ENCODE data around the gene RNF8.
A peak's percentile ranks its signal among the peaks of the same experiment; 100 is the strongest.
"Not testable (repeated sequence)": the region's sequence is repeated elsewhere in the genome, so short reads cannot be mapped to it uniquely, and the experiment has no call there.

RNF8 gene

DNA sequence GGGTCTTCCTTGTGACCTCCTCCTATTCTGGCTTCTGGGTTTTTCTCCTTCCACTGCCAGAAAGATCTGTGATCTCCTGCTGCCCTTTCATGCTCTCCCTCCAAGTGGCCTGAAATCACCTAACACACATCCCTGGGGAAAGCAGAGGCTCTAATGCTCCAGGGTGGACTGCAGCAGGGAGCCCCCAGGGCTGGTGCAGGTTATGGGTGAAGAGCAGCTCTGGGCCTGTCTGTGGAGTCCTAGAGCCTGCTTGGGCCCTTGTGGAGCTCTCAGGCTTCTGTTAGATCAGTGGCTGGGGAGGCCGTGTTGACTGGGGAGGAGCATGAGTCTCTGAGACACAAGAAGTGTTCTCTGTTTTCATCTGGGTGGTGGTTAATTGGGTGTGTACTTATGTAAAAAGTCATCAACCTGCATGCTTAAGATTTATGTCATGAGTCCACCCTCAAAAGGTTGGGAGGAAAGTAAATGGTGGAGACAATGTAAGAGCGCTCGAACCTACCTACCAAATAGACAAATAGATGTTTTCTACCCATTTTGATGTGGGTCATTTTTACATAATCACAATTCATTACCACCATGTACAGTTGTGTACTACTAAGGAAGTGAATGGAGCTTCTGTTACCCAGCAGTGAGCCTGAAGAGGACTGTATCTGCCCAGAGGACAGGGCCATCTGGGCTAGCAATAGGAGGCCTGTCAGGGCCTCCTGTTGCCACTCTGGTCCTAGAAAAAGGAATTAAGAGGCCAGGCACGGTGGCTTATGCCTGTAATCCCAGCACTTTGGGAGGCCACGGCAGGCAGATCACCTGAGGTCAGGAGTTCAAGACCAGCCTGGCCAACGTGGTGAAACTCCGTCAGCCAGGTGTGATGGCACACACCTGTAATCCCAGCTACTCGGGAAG, 32.0 kb upstream of the RNF8 start:
- DNase-seq, result no peak

DNA sequence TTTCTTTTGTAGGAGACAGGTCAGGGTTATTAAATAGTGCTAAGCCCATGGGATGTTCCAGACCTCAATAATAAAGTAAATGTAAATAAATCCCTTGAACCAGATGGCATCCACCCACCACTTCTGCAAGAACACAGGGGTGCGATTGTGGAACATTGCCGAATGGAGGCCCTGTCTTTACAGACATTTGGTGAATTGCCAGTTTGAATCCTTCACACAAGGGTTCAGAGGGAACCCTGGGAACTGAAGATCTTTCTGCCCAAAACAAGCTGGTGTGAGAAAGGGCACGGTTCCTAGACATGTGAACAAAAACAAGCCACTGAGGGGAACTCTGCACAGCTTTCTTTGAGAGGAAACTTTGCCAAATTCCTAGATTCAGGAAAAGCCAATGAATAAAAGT, 30.2 kb upstream of the RNF8 start:
- no peak for DNase-seq

- DNase-seq, result no peak
Measured at GRCh38 chr6:37324131-37325033, 29.4 kb upstream of the RNF8 start.

DNA sequence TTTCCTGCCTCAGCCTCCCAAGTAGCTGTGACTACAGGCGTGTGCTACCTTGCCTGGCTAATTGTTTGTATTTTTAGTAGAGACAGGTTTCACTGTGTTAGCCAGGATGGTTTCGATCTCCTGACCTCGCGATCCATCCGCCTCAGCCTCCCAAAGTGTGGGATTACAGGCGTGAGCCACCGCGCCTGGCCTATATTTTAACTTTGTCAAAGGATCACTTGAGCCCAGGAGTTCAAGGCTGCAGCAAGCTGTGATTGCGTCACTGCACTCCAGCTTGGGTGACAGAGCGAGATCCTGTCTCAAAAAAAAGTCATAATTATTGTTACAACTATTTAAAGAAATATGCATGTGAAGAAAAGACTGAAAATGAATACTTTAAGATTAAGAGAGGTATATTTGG, 23.4 kb upstream of the RNF8 start:
- DNase-seq, result not testable (repeated sequence)

DNA sequence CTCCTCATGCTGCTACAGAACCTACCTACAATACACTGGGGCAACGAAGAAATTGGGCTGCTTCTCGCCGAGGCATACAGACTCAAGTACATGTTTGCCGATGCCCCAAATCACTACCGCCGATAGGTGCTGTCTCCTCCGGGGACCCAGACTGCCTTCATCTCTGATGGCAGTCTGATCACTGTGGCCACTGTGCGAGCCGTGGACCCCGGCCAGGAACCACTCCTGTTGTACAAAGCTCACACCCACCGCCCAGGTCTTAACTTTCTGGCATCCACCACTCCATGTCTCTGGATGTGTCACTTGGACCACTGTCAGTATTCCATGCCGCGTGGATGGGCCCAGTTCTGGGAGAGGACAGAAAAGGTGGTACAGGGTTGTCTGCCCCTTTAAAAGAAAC, 22.7 kb upstream of the RNF8 start:
- no peak for DNase-seq

GRCh38 chr6:37332894-37333293, 20.9 kb upstream of the RNF8 start:
- DNase-seq, result no peak

- DNase-seq, result no peak
Measured at GRCh38 chr6:37334047-37334446, 19.7 kb upstream of the RNF8 start.

- DNase-seq, result not testable (repeated sequence)
Measured at GRCh38 chr6:37338317-37338716, 15.5 kb upstream of the RNF8 start.

GRCh38 chr6:37338745-37339255, 15.0 kb upstream of the RNF8 start:
- DNase-seq, result no peak

- no peak for DNase-seq
Measured at GRCh38 chr6:37339741-37340638, 13.8 kb upstream of the RNF8 start.

GRCh38 chr6:37340639-37340943, 13.2 kb upstream of the RNF8 start:
- DNase-seq, result no peak

- DNase-seq, result no peak
Measured at GRCh38 chr6:37343248-37343647, 10.5 kb upstream of the RNF8 start.

GRCh38 chr6:37344308-37344707, 9.5 kb upstream of the RNF8 start:
- no peak for DNase-seq

DNA sequence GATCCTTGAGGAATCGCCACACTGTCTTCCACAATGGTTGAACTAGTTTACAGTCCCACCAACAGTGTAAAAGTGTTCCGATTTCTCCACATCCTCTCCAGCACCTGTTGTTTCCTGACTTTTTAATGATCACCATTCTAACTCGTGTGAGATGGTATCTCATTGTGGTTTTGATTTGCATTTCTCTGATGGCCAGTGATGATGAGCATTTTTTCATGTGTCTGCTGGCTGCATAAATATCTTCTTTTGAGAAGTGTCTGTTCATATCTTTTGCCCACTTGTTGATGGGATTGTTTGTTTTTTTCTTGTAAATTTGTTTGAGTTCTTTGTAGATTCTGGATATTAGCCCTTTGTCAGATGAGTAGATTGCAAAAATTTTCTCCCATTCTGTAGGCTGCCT, 8.0 kb upstream of the RNF8 start:
- not testable (repeated sequence) for DNase-seq

DNA sequence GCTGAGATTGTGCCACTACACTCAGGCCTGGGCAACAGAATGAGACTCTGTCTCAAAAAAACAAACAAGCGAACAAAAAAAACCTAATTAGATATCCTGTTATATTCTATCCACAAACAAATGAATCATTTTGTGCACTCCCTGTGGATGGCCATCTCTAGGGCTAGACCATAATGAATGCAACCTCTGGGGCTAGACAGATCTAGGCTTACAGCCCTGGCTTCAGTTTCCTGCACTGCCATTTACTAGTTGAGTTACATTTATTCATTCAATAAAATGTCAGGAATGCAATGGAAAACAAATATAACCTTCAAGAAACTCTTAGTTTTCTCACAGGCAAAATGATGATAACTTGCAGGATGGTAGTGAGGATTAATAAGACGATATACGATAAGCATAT, 6.6 kb upstream of the RNF8 start:
- DNase-seq, result no peak

- DNase-seq, result no peak
Measured at GRCh38 chr6:37347670-37348111, 6.1 kb upstream of the RNF8 start.

DNA sequence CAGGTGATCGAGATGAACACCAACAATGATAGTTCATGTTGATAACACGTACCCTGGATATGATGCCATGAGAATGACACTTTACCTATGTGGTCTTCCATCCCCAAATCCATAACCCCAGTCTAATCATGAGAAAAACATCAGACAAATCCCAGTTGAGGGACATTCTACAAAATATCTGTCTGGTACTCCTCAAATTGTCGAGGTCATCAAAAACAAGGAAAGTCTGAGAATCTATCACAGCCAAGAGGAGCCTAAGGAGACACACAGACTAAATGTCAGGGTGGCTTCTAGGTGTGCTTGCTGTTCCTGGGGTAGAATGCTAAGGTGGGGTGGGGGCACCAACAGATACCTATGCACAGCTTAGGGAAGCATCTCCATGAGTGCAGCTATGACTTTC, 2.8 kb upstream of the RNF8 start:
- DNase-seq, result no peak

GRCh38 chr6:37352384-37352783, 1.4 kb upstream of the RNF8 start:
- DNase-seq, result no peak

DNA sequence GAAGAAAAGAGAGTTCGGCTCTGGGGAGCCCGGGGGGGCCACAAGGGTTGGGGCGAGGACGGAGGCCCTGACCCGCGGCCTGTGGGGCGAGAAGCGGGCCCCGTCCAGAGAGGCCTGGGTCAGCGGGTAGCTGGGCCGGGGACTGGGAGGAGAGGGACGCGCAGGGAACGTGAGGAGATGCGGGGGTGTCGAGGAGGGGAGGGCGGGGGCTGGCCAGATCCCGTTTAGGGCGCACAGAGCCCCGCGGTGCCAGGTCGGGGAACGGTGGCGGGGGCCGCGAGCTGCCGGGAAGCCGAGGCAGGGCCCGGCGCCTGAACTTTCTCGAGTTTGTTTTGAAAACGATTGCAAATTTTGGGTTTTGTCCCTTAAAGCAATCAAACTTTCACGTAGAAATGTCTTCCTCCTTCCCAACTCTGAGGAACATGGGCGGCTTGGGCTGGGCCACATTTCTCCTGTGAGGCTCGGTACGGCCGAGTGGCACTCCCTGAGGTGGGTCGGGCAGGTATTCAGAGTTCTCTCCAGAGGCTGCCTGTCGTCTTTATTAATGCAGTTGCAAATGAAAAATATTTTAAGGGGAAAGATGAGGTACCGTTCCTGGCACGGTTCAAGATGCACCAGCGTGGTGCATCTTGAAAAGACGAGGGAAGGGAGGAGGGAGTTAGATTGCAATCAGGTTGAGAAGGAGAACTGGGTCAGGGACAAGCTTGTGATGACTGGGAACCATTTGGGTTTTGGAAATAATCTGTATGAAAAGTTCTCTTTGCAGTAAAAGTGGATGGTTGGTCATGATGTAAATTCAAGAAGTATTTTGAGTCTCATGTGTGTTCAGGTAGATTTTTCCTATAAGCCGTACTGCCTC, 972 bp downstream of the RNF8 start:
- DNase-seq, result peak; percentile 24

- no peak for DNase-seq
Measured at GRCh38 chr6:37357288-37357687, 3.5 kb downstream of the RNF8 start.

DNA sequence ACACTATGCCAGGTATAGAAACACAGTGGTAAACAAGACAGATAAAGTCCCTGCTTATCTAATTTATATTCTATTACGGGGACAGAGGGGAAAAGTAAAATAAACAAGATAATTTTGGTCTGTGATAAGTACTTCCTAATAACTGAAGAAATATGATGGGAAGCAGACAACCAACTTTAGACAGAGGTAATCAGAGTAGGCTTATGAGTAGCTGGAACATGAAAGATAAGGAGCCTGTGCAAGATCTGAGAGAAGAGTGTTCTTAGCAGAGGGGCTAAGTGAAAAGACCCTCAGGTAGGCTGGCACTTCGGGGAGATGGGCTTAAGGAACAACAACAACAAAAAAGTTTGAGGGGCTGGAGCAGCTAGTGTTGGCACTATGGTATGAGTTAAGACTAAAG, 4.1 kb downstream of the RNF8 start:
- DNase-seq, result no peak

GRCh38 chr6:37359039-37359438, 5.3 kb downstream of the RNF8 start:
- no peak for DNase-seq
